HG03432 (cell line): ENCODE data around the gene SYTL1.

Experiments used
- ATAC-seq: cut with Tn5 transposase; IDR thresholded peaks from one replicate; pipeline ENCODE4 v1.9.1; 2021; ENCODE audit warnings: mild to moderate bottlenecking, moderate library complexity; ENCODE audit not compliant: unreplicated experiment

The SYTL1 gene

DNA sequence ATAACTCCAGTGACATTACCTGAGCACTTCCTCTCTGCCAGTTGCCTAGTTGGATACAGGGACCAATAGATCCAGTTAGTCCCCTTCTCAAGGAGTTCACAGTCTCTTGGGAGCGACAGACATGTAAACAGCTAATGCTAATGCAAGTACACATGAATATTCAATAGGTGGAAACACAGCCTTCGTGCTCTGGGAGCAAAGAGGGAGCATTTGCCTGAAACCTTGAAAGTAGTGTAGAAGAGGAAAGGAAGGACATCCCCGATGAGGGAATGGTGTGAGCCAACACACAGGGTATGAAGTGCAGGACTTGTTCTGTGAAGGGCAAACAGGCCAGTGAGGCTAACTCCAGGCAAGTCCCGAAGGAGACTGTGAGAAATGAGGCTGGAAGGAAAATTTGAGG lies 23.7 kb upstream of the SYTL1 start:
- ATAC-seq: no peak

DNA sequence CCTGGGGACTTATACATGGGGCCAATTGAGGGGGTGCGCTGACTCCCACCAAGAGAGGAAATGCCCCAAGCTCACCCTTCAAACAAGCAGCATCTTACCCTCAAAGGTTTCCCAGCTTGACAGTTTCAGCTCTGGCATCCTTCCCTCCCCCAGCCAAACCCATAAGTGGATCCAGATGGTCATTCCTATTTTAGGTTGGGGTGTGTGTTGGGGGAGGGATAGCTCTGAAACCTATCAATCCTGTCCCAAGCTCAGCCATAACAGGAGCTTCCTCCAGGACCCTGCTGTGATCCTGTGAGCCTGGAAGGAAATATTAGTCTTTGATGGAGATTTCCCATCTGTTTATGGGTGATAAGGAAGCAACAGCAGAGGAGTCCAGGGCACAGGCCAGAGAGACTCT lies 23.2 kb upstream of the SYTL1 start:
- ATAC-seq: no peak

GRCh38 chr1:27321813-27322568 lies 19.8 kb upstream of the SYTL1 start, which contains the start of gene TMEM222:
Gene TMEM222 (plus strand): TSS chr1:27322163. CDS start chr1:27322198, 35 bp downstream.
- ATAC-seq: peak; percentile 91

DNA sequence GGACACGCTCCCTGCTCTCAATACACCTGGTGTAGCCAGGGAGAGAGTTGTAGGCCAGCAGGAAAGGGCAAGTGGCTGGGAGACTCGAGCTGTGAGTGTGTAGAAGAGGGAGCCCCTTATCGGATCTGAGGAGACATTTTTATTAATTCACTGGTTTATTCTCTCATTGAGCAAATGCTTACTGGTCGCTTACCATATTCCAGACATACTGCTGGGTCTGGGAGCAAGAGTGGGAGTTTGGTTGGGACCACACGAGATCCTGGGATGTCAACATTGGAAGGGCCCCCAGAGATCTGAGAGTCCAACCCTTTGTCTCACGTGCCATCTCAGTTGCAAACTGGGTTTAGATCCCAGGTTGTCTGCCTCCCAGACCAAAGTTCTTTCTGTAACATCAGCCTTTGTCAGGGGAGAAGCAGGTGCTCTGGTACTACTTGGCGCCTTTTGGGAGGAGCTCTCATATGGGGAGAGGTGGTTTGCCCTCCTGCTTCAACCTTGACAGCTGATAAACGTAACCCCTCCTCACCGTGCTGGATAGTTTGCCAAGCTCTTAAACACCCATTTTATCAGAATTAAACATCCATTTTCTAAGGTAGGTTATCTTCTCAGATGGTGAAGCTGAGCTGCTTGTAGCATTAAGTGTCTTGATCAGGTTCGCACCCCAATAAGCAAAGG lies 19.1 kb upstream of the SYTL1 start:
- no peak for ATAC-seq

GRCh38 chr1:27325286-27325685 lies 16.5 kb upstream of the SYTL1 start:
- no peak for ATAC-seq

GRCh38 chr1:27327964-27328363 lies 13.9 kb upstream of the SYTL1 start:
- no peak for ATAC-seq

DNA sequence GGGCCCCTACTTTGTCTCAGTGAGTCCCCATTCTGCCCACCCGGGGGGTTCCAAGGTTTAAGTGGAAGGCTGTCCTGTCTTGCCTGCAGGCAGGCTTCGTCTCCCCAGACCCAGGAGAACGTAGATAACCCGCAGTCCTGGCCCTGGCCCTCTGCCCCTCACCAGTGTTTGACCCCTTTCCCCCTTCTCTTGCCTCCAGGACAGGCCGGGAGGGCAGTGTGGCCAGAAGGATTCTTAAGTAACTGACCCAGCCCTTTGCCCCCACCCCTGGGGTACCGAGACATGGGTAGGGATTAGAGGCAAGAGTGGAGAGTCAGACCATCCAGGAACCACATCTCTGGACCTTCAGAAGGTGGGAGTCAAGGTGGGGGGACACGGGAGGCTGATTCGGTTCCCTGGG lies 11.0 kb upstream of the SYTL1 start:
- no peak for ATAC-seq

GRCh38 chr1:27331426-27331825 lies 10.4 kb upstream of the SYTL1 start:
- ATAC-seq: no peak

DNA sequence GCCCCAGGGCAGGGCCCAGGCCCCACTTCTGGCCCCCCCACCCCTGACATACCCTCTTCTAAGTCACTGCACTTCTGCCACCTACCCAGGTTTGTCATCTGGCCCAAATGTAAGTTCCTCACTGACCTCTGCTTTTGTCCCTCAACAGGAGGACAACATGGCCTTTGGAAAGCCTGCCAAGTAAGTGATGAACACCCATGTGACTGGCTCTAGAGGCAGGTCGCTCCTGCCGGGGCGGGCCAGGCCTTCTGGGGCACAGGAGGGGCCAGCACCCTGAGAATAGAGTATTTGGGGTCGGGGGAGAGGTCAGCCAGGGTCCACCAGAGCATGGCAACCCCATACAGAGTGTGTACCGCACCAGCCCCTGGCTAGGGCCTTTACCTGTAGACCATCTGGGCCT lies 9.9 kb upstream of the SYTL1 start:
- ATAC-seq: no peak

- no peak for ATAC-seq
Measured at GRCh38 chr1:27332536-27333281, 9.1 kb upstream of the SYTL1 start.

- no peak for ATAC-seq
Measured at GRCh38 chr1:27333717-27334279, 8.0 kb upstream of the SYTL1 start.

DNA sequence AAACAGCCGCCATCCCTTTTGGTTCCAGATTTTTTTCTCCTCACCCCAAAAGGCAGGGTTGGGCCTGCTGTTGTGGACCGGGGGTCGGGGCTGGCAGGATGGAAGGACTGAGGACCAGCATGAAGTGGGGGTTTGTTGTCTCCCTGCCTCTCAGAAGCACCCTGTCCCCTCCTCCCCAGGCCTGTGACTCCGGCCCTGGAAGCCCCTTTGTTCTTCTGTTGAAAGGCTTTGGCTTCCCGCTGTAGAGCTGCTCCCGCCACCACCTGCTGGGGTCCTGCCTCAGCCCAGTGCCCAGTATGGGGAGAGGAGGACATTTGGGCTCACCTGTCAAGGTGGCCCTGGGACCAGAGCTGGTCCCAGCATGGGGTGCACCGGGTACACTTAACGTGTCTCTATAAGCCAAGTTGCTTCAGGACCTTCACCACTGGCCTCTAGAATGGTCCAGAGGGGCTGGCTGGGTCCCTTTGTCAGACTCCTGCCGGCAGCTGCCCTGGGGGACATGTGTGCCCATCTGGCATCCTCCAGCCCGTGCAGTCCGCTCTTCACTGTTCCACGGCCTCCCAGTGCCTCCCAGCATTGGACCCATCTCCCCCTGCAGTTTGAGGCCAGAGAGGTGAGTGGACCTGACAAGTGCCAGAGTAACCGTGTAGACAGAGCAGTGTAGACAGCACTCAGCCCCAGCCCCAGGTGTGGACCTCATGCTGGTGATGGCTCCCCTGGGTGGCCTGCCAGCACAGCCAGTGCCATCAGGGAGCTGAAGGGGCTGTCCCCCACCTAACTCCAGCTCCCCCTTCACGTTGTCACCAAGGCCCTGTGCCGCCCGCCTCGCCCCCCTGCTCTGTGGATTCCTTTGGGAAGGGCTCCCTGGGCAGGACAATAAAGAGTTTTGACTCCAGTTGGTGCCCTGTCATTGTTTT lies 6.1 kb upstream of the SYTL1 start:
- no peak for ATAC-seq

- no peak for ATAC-seq
Measured at GRCh38 chr1:27336756-27337155, 5.1 kb upstream of the SYTL1 start.

- no peak for ATAC-seq
Measured at GRCh38 chr1:27338751-27339150, 3.1 kb upstream of the SYTL1 start.

DNA sequence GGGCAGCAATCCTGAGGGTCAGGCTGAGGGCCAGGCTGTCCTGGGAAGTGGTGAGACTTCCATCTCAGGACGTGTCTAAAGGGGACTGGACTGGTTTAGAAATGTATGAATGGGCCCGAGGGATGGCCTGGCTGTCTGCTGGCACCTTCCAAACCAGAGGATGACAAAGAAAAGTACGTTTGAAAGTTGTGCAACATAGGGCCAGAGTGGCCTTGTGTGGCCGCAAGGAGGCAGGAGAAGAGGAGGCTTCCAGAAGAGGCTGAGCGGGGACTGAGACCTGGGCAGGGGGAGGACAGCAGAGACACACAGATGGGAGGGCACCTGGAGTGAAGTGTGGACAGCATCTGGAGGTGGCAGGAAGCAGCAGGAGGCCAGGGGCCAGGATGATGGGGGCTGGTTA lies 2.6 kb upstream of the SYTL1 start:
- ATAC-seq: no peak

- ATAC-seq: peak; percentile 22
Measured at GRCh38 chr1:27342391-27342777, 562 bp downstream of the SYTL1 start.

- peak; percentile 38 for ATAC-seq
Measured at GRCh38 chr1:27342778-27343638, 1.2 kb downstream of the SYTL1 start.

- ATAC-seq: no peak
Measured at GRCh38 chr1:27343639-27344025, 1.8 kb downstream of the SYTL1 start.

- ATAC-seq: no peak
Measured at GRCh38 chr1:27345272-27345671, 3.5 kb downstream of the SYTL1 start.

DNA sequence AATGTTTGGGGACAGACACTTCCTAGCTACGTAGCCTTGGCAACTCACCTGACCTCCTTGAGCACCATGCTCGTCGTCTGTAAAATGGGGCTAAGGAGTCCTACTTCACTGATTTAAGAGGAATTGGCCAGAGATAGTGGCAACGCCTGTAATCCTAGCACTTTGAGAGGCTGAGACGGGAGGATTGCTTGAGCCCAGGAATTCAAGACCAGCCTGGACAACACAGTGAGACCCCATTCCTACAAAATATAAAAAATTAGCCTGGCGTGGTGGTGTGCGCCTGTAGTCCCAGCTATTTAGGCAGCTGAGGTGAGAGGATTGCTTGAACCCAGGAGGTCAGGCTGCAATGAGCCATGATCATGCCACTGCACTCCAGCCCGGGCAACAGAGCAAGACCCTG lies 4.5 kb downstream of the SYTL1 start:
- ATAC-seq: no peak
